ENCODE results near the gene RFLNA. TPM values are rescaled to one million over a fixed set of nuclear protein-coding genes. Genes with fewer than 3 reads are reported as not detected.

The RFLNA gene
- total RNA-seq, 1 experiment from 2014 or later, result 10.6 TPM

GRCh38 chr12:124297389-124297788 lies 2.5 kb downstream of the RFLNA start:
- Mint-ChIP-seq H3K27ac (no peak overlapping the region; a peak in 1 of 7 replicates), H3K9me3 (peaks cover 0 to 2% of the 10 kb centered on the region in 2 experiments; a peak in 2 of 5 replicates), H3K27me3 (ENCODE audit: low read depth) (peaks cover 40% of the 10 kb centered on the region), H3K4me3 (peak overlapping the region in 1 of 2 experiments; percentile 17; a peak in 1 of 5 replicates), H3K36me3 (ENCODE audit: insufficient read depth in 1 of 3, low read depth in 3 of 3) (peaks cover 2 to 4% (median 2%) of the 10 kb centered on the region in 3 experiments; a peak in 3 of 7 replicates), H3K4me1 (peaks cover 26 to 44% of the 10 kb centered on the region in 2 experiments)
- H2AFZ ChIP-seq (ENCODE audit: low read length), result no peak overlapping the region
- no peak overlapping the region for H3K9ac ChIP-seq (ENCODE audit: extremely low read depth, insufficient read length, low read length)
- H2BK20ac ChIP-seq (ENCODE audit: low read depth, low read length, poor library complexity, severe bottlenecking), result no peak overlapping the region
- no peak overlapping the region for H2AK5ac ChIP-seq (ENCODE audit: insufficient read length, low read length)
- H4K8ac ChIP-seq (replicated peaks; ENCODE audit: insufficient read length, low read depth, low read length), result no peak overlapping the region
- no peak overlapping the region for H3K4me2 ChIP-seq (ENCODE audit: insufficient read depth, insufficient read length, low read length)
- H4K91ac ChIP-seq (ENCODE audit: insufficient read length, low read depth, low read length), result no peak overlapping the region
- H3K79me1 ChIP-seq (ENCODE audit: insufficient read depth, low read depth, low read length, poor library complexity, severe bottlenecking), result no peaks in the 10 kb centered on the region
- no peak overlapping the region for H3K27ac ChIP-seq (ENCODE audit: insufficient read length, low read depth, low read length)
- no peak overlapping the region for H3K23ac ChIP-seq (ENCODE audit: insufficient read length, low read depth, low read length)
- H3K18ac ChIP-seq (ENCODE audit: insufficient read length, low read depth, low read length), result no peak overlapping the region
- no peak overlapping the region for H2BK12ac ChIP-seq (ENCODE audit: insufficient read length, low read depth, low read length)
- H3K79me2 ChIP-seq (ENCODE audit: insufficient read depth, low read length), result no peaks in the 10 kb centered on the region
- H2BK15ac ChIP-seq (ENCODE audit: low read depth, low read length), result no peak overlapping the region
- H2BK5ac ChIP-seq (ENCODE audit: insufficient read length, low read length), result no peak overlapping the region
- no peak overlapping the region for H2BK120ac ChIP-seq (ENCODE audit: low read depth, low read length, poor library complexity, severe bottlenecking)
- no peak overlapping the region for H3K4ac ChIP-seq (ENCODE audit: low read depth, low read length)
- H4K20me1 ChIP-seq (ENCODE audit: control insufficient read depth, insufficient read depth, insufficient read length), result no peaks in the 10 kb centered on the region
- H3T11ph ChIP-seq (ENCODE audit: low read length), result no peak overlapping the region
- H3K56ac ChIP-seq (ENCODE audit: insufficient read length, low read depth, low read length), result no peak overlapping the region
- H3K14ac ChIP-seq (ENCODE audit: insufficient read depth, low read length), result no peak overlapping the region
- no peak overlapping the region for H4K5ac ChIP-seq (ENCODE audit: insufficient read length, low read depth, low read length)
- no peaks in the 10 kb centered on the region; the same call in 1 of the 2 replicates for H3K27me3 ChIP-seq (ENCODE audit: insufficient read depth, low read length)
- no peak for DNase-seq
- WGBS (ENCODE audit: extremely low coverage, insufficient read length, low lambda C conversion rate), result no CpG with 5 or more reads among the region's 4 CpGs
- H3K4me1 ChIP-seq (ENCODE audit: insufficient read depth, low read length), result peaks cover 3% of the 10 kb centered on the region; the same call in 1 of the 2 replicates
- no peaks in the 10 kb centered on the region for H3K9me3 ChIP-seq (ENCODE audit: control insufficient read depth, low read depth, low read length)
- peaks cover 8% of the 10 kb centered on the region for H3K23me2 ChIP-seq (ENCODE audit: insufficient read length, low read depth, low read length, poor library complexity, severe bottlenecking)
- no peak for TF ChIP-seq CTCF (conservative IDR thresholded peaks at IDR 0.05)
